DND-41 (cell line): ENCODE data around the gene MYOF.
"Not testable (repeated sequence)": the region's sequence is repeated elsewhere in the genome, so short reads cannot be mapped to it uniquely, and the experiment has no call there.

ENCODE experiments used
- ATAC-seq: fragments of 200-7000 bp; cut with Tn5 transposase; 3 replicates; pipeline ENCODE4 v1.9.1; 2021; ENCODE audit warnings: low read depth; ENCODE audit not compliant: insufficient read depth
- DNase-seq: peaks from one replicate; pipeline ENCODE4 v3.0.0-alpha.2; 2020
- H2AFZ ChIP-seq: 2 replicates; pipeline ENCODE4 v1.6.0; 2012; ENCODE audit warnings: low read depth, low read length
- H3K27ac ChIP-seq: 2 replicates; pipeline ENCODE4 v1.5.1; 2012; ENCODE audit warnings: low read length, inconsistent platforms
- H3K27me3 ChIP-seq: fragments of 200-600 bp; sonication (generic); 2 replicates; pipeline ENCODE4 v1.6.0; 2012; ENCODE audit warnings: low read length, mild to moderate bottlenecking, inconsistent platforms; ENCODE audit not compliant: insufficient read depth, poor library complexity
- H3K36me3 ChIP-seq: 2 replicates; pipeline ENCODE4 v1.5.1; 2012; ENCODE audit warnings: low read length, inconsistent platforms; ENCODE audit not compliant: insufficient read depth
- H3K4me1 ChIP-seq: 2 replicates; pipeline ENCODE4 v1.5.1; 2012; ENCODE audit warnings: mild to moderate bottlenecking, low read length; ENCODE audit not compliant: insufficient read depth
- H3K4me2 ChIP-seq: 2 replicates; pipeline ENCODE4 v1.6.0; 2012; ENCODE audit warnings: mild to moderate bottlenecking, moderate library complexity, low read length, inconsistent platforms; ENCODE audit not compliant: insufficient read depth
- H3K4me3 ChIP-seq, 2 experiments: fragments of 200-600 bp in 1 of 2; shearing (Covaris generic) in 1 of 2; 2 replicates each; pipeline ENCODE4 v1.5.1; 2012 to 2016; ENCODE audit warnings: inconsistent platforms in 2 of 2, low read length in 2 of 2, mild to moderate bottlenecking in 2 of 2, low read depth in 1 of 2, moderate library complexity in 1 of 2
- H3K79me2 ChIP-seq: 2 replicates; pipeline ENCODE4 v1.6.0; 2012; ENCODE audit warnings: low read length, inconsistent platforms; ENCODE audit not compliant: insufficient read depth
- H3K9ac ChIP-seq: 2 replicates; pipeline ENCODE4 v1.6.0; 2012; ENCODE audit warnings: low read depth, mild to moderate bottlenecking, inconsistent platforms, low read length, moderate library complexity
- H3K9me3 ChIP-seq: 2 replicates; pipeline ENCODE4 v1.5.1; 2012; ENCODE audit warnings: low read length, moderate library complexity, mild to moderate bottlenecking, inconsistent platforms; ENCODE audit not compliant: insufficient read depth, severe bottlenecking
- H4K20me1 ChIP-seq: 2 replicates; pipeline ENCODE4 v1.6.0; 2012; ENCODE audit warnings: low read length; ENCODE audit not compliant: insufficient read depth
- CTCF ChIP-seq: IDR thresholded peaks from 2 replicates; pipeline ENCODE4 v1.5.1; 2012; ENCODE audit warnings: borderline replicate concordance, low read length, moderate library complexity, mild to moderate bottlenecking; ENCODE audit not compliant: poor library complexity, severe bottlenecking; ENCODE audit errors: extremely low read depth
- EZH2 ChIP-seq: IDR thresholded peaks from 3 replicates; pipeline ENCODE4 v1.6.1; 2012; ENCODE audit warnings: borderline replicate concordance, low read depth, mild to moderate bottlenecking, moderate library complexity, low read length, inconsistent platforms; ENCODE audit not compliant: severe bottlenecking

The MYOF gene

GRCh38 chr10:93420091-93420490, 62.0 kb downstream of the MYOF start:
- Histone ChIP-seq H3K4me2 (no peak overlapping the region), H3K4me1 (no peaks in the 10 kb centered on the region), H3K4me3 (no peak overlapping the region), H3K9ac (no peak overlapping the region), H2AFZ (no peak overlapping the region), H3K36me3 (no peaks in the 10 kb centered on the region), H3K9me3 (no peaks in the 10 kb centered on the region), H3K79me2 (no peaks in the 10 kb centered on the region), H3K27me3 (no peaks in the 10 kb centered on the region), H3K27ac (no peak overlapping the region), H4K20me1 (no peaks in the 10 kb centered on the region)
- no peak for DNase-seq
- TF ChIP-seq CTCF (no peak), EZH2 (no peak)
- ATAC-seq = no peak

- not testable (repeated sequence) for H3K27me3 ChIP-seq, H4K20me1 ChIP-seq, H2AFZ ChIP-seq, H3K4me2 ChIP-seq, H3K79me2 ChIP-seq, H3K36me3 ChIP-seq, H3K4me1 ChIP-seq, H3K9ac ChIP-seq, DNase-seq, H3K9me3 ChIP-seq, ATAC-seq, H3K27ac ChIP-seq, H3K4me3 ChIP-seq
Observed at GRCh38 chr10:93419016-93419415, 63.1 kb downstream of the MYOF start.

DNA sequence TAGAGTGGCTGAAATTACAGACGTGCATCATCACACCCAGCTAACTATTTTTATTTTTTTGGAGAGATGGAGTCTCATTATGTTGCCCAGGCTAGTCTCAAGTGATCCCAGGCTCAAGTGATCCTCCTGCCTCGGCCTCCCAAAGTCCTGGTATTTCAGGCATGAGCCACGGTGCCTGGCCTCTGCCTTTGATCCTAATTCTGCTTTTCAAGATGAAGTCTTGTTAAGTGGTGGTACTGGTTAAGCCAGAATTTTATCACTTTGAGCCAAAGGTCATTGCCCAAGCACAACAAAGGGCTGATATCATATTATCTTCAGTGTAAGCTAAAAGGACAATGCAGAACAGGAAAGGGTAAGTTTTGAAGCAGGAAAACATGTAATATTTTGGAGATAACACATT, 64.2 kb downstream of the MYOF start:
- TF ChIP-seq CTCF (no peak), EZH2 (no peak)
- Histone ChIP-seq H3K79me2 (no peaks in the 10 kb centered on the region), H3K9ac (no peak overlapping the region), H3K27me3 (no peaks in the 10 kb centered on the region), H3K4me2 (no peak overlapping the region), H3K4me1 (peaks cover 11% of the 10 kb centered on the region), H2AFZ (no peak overlapping the region), H3K36me3 (no peaks in the 10 kb centered on the region), H3K9me3 (no peaks in the 10 kb centered on the region), H4K20me1 (no peaks in the 10 kb centered on the region), H3K4me3 (no peak overlapping the region), H3K27ac (no peak overlapping the region)
- ATAC-seq (no peak), DNase-seq (no peak)

DNA sequence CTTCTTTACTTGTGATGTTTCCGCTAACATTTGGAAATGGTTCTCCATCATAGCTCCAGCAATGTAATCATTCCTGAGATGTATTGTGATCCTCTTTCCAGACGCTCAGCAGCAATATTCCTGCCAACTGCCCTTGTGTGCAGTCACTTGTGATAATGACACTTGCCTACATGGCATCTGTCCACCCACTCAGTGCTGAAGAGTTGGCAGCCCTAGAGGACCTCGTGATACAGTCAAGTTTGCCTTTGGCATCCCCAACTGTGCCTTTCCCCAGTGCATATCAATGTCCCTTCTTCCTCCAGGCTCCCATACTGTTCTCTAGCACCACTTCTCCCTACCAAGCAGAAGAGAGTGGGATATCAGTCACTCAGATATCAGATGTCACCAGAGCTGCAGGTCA, 64.9 kb downstream of the MYOF start:
- H3K27me3 ChIP-seq = no peaks in the 10 kb centered on the region
- H3K79me2 ChIP-seq = no peaks in the 10 kb centered on the region
- no peaks in the 10 kb centered on the region for H3K9me3 ChIP-seq
- ATAC-seq (no peak), DNase-seq (no peak)
- no peak overlapping the region for H3K9ac ChIP-seq
- no peak overlapping the region for H2AFZ ChIP-seq
- no peak for TF ChIP-seq CTCF
- no peak overlapping the region for H3K4me2 ChIP-seq
- no peaks in the 10 kb centered on the region for H3K36me3 ChIP-seq
- H4K20me1 ChIP-seq = no peaks in the 10 kb centered on the region
- peaks cover 18% of the 10 kb centered on the region for H3K4me1 ChIP-seq
- H3K4me3 ChIP-seq = no peak overlapping the region
- no peak overlapping the region for H3K27ac ChIP-seq
